ENCODE measurements around the gene PRAMEF2.
"Not testable (repeated sequence)": the region's sequence is repeated elsewhere in the genome, so short reads cannot be mapped to it uniquely, and the experiment has no call there.

PRAMEF2 gene

GRCh38 chr1:12856786-12857185 lies at the start of gene PRAMEF2:
TSS of gene PRAMEF2 (plus strand) at chr1:12857086. CDS start at chr1:12859010, 1,924 bp downstream.
- DNase-seq, result not testable (repeated sequence)

- no peak for DNase-seq
Observed at GRCh38 chr1:12809933-12810332, 47.0 kb upstream of the PRAMEF2 start.

GRCh38 chr1:12810691-12811408 lies 46.0 kb upstream of the PRAMEF2 start:
- no peak for DNase-seq

- DNase-seq, result no peak
Observed at GRCh38 chr1:12811409-12811784, 45.5 kb upstream of the PRAMEF2 start.

- not testable (repeated sequence) for DNase-seq
Observed at GRCh38 chr1:12819061-12819460, 37.8 kb upstream of the PRAMEF2 start.

- not testable (repeated sequence) for DNase-seq
Observed at GRCh38 chr1:12831310-12831709, 25.6 kb upstream of the PRAMEF2 start, which contains the start of gene PRAMEF11. TSS of gene PRAMEF11 (minus strand) at chr1:12831410. CDS start at chr1:12828789, 2,621 bp downstream.

- DNase-seq, result not testable (repeated sequence)
Observed at GRCh38 chr1:12833251-12833650, 23.6 kb upstream of the PRAMEF2 start.

- DNase-seq, result not testable (repeated sequence)
Observed at GRCh38 chr1:12848620-12849019, 8.3 kb upstream of the PRAMEF2 start, which contains the start of gene HNRNPCL1. TSS of gene HNRNPCL1 (minus strand) at chr1:12848720. CDS start at chr1:12848289, 431 bp downstream.

GRCh38 chr1:12851779-12852178 lies 5.1 kb upstream of the PRAMEF2 start:
- no peak for DNase-seq

GRCh38 chr1:12863131-12863880 lies 6.4 kb downstream of the PRAMEF2 start:
- not testable (repeated sequence) for DNase-seq

- DNase-seq, result not testable (repeated sequence)
Observed at GRCh38 chr1:12878453-12878852, 21.6 kb downstream of the PRAMEF2 start.

- not testable (repeated sequence) for DNase-seq
Observed at GRCh38 chr1:12886101-12886500, 29.2 kb downstream of the PRAMEF2 start, which contains the start of gene PRAMEF4. TSS of gene PRAMEF4 (minus strand) at chr1:12886201. CDS start at chr1:12883394, 2,807 bp downstream.

- not testable (repeated sequence) for DNase-seq
Observed at GRCh38 chr1:12898170-12898569, 41.3 kb downstream of the PRAMEF2 start, which contains the start of gene PRAMEF10. TSS of gene PRAMEF10 (minus strand) at chr1:12898270. CDS start at chr1:12895847, 2,423 bp downstream.

GRCh38 chr1:12899186-12899585 lies 42.3 kb downstream of the PRAMEF2 start:
- DNase-seq, result not testable (repeated sequence)

GRCh38 chr1:12903793-12904572 lies 47.1 kb downstream of the PRAMEF2 start:
- not testable (repeated sequence) for DNase-seq
